GM20000 (cell line): ENCODE measurements around the gene CCDC85B.

Experiments used
- DNase-seq: peaks from one replicate; pipeline ENCODE4 v3.0.0; 2012; ENCODE audit warnings: low spot score
- CTCF ChIP-seq: IDR thresholded peaks from 2 replicates; pipeline ENCODE4 v1.5.1; 2012; ENCODE audit warnings: mild to moderate bottlenecking, control low read depth; ENCODE audit errors: extremely low read depth, missing control alignments

CCDC85B gene

GRCh38 chr11:65900899-65901180 lies 10.4 kb downstream of the CCDC85B start:
- no peak for TF ChIP-seq CTCF
- no peak for DNase-seq

- no peak for TF ChIP-seq CTCF
- DNase-seq: no peak
Measured at GRCh38 chr11:65903068-65903481, 12.6 kb downstream of the CCDC85B start.

- TF ChIP-seq CTCF: no peak
- DNase-seq: no peak
Measured at GRCh38 chr11:65903715-65904114, 13.2 kb downstream of the CCDC85B start.

- no peak for TF ChIP-seq CTCF
- no peak for DNase-seq
Measured at GRCh38 chr11:65906602-65907001, 16.1 kb downstream of the CCDC85B start.

GRCh38 chr11:65907878-65908277 lies 17.4 kb downstream of the CCDC85B start:
- no peak for DNase-seq

GRCh38 chr11:65911682-65912568 lies 21.5 kb downstream of the CCDC85B start:
- no peak for DNase-seq
- no peak for TF ChIP-seq CTCF

More at GRCh38 chr11:65907878-65908277, 17.4 kb downstream of the CCDC85B start:
- no peak for TF ChIP-seq CTCF

GRCh38 chr11:65912845-65913244 lies 22.4 kb downstream of the CCDC85B start:
- TF ChIP-seq CTCF: no peak
- DNase-seq: no peak
